Measurements from ENCODE around the gene CCM2L. TPM values are rescaled to one million over a fixed set of nuclear protein-coding genes. Genes with fewer than 3 reads are reported as not detected.

The CCM2L gene
- total and polyA plus RNA-seq, 9 of the 15 experiments (the other 6 are each of a cell fraction or from before 2014, with no cell fraction given) = 0.04 TPM; not detected in 8

GRCh38 chr20:32050851-32051556, 40.8 kb downstream of the CCM2L start (continued):
- TF ChIP-seq RBM17 (IDR thresholded peaks at IDR 0.05; ENCODE audit: borderline replicate concordance, low read depth, low read length) (no peak), ZHX1 (conservative IDR thresholded peaks at IDR 0.05; ENCODE audit: low read length) (no peak), HDAC1 (IDR thresholded peaks at IDR 0.05) (no peak), MAZ (CRISPR knock-in tag; conservative IDR thresholded peaks at IDR 0.05 in 1 of 2, IDR thresholded peaks at IDR 0.05 in 1 of 2) (0 out of 4 replicates have a peak, but pooled peaks of 1 of the 2 experiments have one; percentile 25)

GRCh38 chr20:32051720-32052089, 41.5 kb downstream of the CCM2L start:
- TF ChIP-seq ZKSCAN1 (IDR thresholded peaks at IDR 0.05; ENCODE audit: low read depth, low read length) = no peak
- TF ChIP-seq, protein P1, sequence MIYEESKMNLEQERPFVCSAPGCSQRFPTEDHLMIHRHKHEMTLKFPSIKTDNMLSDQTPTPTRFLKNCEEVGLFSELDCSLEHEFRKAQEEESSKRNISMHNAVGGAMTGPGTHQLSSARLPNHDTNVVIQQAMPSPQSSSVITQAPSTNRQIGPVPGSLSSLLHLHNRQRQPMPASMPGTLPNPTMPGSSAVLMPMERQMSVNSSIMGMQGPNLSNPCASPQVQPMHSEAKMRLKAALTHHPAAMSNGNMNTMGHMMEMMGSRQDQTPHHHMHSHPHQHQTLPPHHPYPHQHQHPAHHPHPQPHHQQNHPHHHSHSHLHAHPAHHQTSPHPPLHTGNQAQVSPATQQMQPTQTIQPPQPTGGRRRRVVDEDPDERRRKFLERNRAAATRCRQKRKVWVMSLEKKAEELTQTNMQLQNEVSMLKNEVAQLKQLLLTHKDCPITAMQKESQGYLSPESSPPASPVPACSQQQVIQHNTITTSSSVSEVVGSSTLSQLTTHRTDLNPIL (CRISPR knock-in tag; IDR thresholded peaks at IDR 0.05) = no peak
- TF ChIP-seq, protein P2, sequence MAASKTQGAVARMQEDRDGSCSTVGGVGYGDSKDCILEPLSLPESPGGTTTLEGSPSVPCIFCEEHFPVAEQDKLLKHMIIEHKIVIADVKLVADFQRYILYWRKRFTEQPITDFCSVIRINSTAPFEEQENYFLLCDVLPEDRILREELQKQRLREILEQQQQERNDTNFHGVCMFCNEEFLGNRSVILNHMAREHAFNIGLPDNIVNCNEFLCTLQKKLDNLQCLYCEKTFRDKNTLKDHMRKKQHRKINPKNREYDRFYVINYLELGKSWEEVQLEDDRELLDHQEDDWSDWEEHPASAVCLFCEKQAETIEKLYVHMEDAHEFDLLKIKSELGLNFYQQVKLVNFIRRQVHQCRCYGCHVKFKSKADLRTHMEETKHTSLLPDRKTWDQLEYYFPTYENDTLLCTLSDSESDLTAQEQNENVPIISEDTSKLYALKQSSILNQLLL (CRISPR knock-in tag; IDR thresholded peaks at IDR 0.05; ENCODE audit: borderline replicate concordance) = no peak
- no peak for TF ChIP-seq CREM (IDR thresholded peaks at IDR 0.05; ENCODE audit: low read depth)
- no peak for TF ChIP-seq HDGF (IDR thresholded peaks at IDR 0.05)
- no peak for TF ChIP-seq USF1 (CRISPR knock-in tag; IDR thresholded peaks at IDR 0.05)
- TF ChIP-seq ZNF695 (CRISPR knock-in tag; IDR thresholded peaks at IDR 0.05) = no peak
- TF ChIP-seq ATF7 (IDR thresholded peaks at IDR 0.05) = no peak
- TF ChIP-seq, protein P3, sequence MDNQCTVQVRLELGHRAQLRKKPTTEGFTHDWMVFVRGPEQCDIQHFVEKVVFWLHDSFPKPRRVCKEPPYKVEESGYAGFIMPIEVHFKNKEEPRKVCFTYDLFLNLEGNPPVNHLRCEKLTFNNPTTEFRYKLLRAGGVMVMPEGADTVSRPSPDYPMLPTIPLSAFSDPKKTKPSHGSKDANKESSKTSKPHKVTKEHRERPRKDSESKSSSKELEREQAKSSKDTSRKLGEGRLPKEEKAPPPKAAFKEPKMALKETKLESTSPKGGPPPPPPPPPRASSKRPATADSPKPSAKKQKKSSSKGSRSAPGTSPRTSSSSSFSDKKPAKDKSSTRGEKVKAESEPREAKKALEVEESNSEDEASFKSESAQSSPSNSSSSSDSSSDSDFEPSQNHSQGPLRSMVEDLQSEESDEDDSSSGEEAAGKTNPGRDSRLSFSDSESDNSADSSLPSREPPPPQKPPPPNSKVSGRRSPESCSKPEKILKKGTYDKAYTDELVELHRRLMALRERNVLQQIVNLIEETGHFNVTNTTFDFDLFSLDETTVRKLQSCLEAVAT (IDR thresholded peaks at IDR 0.05) = no peak
- POLR2A ChIA-PET = no interaction called here
- 23% methylated on average over 14 of the region's 14 CpGs for WGBS (ENCODE audit: insufficient coverage, low coverage, missing lambda C conversion rate)
- no peak for FAIRE-seq
- Histone ChIP-seq H3K27me3 (ENCODE audit: control insufficient read depth in 2 of 2, insufficient read depth in 2 of 2, low read length in 2 of 2) (peaks cover 47 to 59% of the 10 kb centered on the region in 2 experiments), H3K9me1 (ENCODE audit: control insufficient read depth, insufficient read depth, low read length) (no peaks in the 10 kb centered on the region), H2AFZ (ENCODE audit: low read depth, low read length) (no peak overlapping the region), H3K36me3 (ENCODE audit: control insufficient read depth, insufficient read depth, low read length) (no peaks in the 10 kb centered on the region), H3K4me1 (replicated peaks in 1 of 2; ENCODE audit: control insufficient read depth in 2 of 2, insufficient read depth in 2 of 2, low read length in 2 of 2) (peaks cover 0 to 15% of the 10 kb centered on the region in 2 experiments; a peak in 2 of 5 replicates), H3K27ac (ENCODE audit: extremely low read depth, low read depth, low read length) (no peak overlapping the region), H3K4me3 (no peak overlapping the region), H3K9me3 (replicated peaks; ENCODE audit: control insufficient read depth, insufficient read depth, low read depth, low read length) (no peaks in the 10 kb centered on the region), H3K4me2 (ENCODE audit: insufficient read depth, low read length) (no peak overlapping the region), H3K79me2 (ENCODE audit: control insufficient read depth, insufficient read depth, low read length) (no peaks in the 10 kb centered on the region), H3K9ac (ENCODE audit: insufficient read depth in 1 of 2, low read depth in 2 of 2, low read length in 2 of 2) (no peak overlapping the region), H4K20me1 (replicated peaks; ENCODE audit: control insufficient read depth, insufficient read depth, low read length) (no peaks in the 10 kb centered on the region)
- CTCF ChIA-PET (ENCODE audit: low intra/inter-chr PET ratio) = no interaction called here
- intact Hi-C loops (cut with micrococcal nuclease) (no loop called here), in situ Hi-C loops (cut with MboI) (no loop called here)
- DNase-seq (ENCODE audit: extremely low read depth in 1 of 4, low spot score in 3 of 4) = no peak
- BruUV-seq (replicated peaks) = no TSS peak
- ATAC-seq = no peak

Data from K562 (cell line).